ENCODE results near the gene SHANK3. TPM values are rescaled to one million over a fixed set of nuclear protein-coding genes. Genes with fewer than 3 reads are reported as not detected.

Gene SHANK3
- total and polyA plus RNA-seq, 3 donors from 2014 or later, result 6.3 to 16.0 (median 11.4) TPM

- H3K9me3 ChIP-seq, result no peaks in the 10 kb centered on the region
- no peak overlapping the region for H3K27ac ChIP-seq
- H3K4me3 ChIP-seq, result no peak overlapping the region
- WGBS, 2 donors, result 85 to 86% methylated on average over 35 to 37 of the region's 37 CpGs
- no peaks in the 10 kb centered on the region for H3K36me3 ChIP-seq (ENCODE audit: low read depth, missing control alignments)
- H3K27me3 ChIP-seq, result no peaks in the 10 kb centered on the region
- no peaks in the 10 kb centered on the region for H3K4me1 ChIP-seq
- TF ChIP-seq POLR2A (IDR thresholded peaks at IDR 0.05), result no peak
- TF ChIP-seq, protein P1, sequence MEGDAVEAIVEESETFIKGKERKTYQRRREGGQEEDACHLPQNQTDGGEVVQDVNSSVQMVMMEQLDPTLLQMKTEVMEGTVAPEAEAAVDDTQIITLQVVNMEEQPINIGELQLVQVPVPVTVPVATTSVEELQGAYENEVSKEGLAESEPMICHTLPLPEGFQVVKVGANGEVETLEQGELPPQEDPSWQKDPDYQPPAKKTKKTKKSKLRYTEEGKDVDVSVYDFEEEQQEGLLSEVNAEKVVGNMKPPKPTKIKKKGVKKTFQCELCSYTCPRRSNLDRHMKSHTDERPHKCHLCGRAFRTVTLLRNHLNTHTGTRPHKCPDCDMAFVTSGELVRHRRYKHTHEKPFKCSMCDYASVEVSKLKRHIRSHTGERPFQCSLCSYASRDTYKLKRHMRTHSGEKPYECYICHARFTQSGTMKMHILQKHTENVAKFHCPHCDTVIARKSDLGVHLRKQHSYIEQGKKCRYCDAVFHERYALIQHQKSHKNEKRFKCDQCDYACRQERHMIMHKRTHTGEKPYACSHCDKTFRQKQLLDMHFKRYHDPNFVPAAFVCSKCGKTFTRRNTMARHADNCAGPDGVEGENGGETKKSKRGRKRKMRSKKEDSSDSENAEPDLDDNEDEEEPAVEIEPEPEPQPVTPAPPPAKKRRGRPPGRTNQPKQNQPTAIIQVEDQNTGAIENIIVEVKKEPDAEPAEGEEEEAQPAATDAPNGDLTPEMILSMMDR (IDR thresholded peaks at IDR 0.05), result no peak
- DNase-seq, result no peak
- intact Hi-C loops (cut with DNase I; ENCODE audit: low total_unique reads), result no loop called here
Observed at GRCh38 chr22:50704510-50705218, 32.0 kb downstream of the SHANK3 start.

DNA sequence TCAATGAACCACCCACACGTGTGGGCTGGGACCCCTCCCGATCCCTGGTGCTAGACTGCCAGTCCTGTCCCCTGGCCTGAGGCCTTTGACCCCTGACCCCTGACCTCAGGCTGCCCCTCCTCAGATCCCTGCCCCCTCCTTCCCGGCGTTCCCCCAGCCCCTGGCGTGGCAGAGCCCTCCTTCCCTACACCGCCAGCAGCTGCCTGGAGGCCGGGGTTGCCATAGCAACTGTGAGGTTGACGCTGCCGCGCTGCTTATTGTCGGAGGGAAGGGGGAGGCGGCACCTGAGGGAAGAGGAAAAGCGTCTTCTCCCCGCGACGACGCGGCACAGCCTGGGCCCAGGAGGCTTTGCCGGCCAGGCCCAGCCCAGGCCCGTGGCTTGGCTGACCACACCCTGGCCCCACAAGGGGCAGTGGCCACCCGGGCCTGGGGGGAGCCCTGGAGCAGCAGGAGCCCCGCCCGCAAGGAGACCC lies 32.6 kb downstream of the SHANK3 start:
- no peak for TF ChIP-seq POLR2A (IDR thresholded peaks at IDR 0.05)
- TF ChIP-seq, protein P1 (IDR thresholded peaks at IDR 0.05), result no peak
- WGBS, 2 donors, result 45 to 54% methylated on average over 11 to 22 of the region's 23 CpGs
- no peak overlapping the region for H3K4me3 ChIP-seq
- no peak overlapping the region for H3K27ac ChIP-seq
- H3K27me3 ChIP-seq, result no peaks in the 10 kb centered on the region
- H3K9me3 ChIP-seq, result no peaks in the 10 kb centered on the region
- H3K36me3 ChIP-seq (ENCODE audit: low read depth, missing control alignments), result no peaks in the 10 kb centered on the region
- DNase-seq, result peak; percentile 66
- no peaks in the 10 kb centered on the region for H3K4me1 ChIP-seq
- intact Hi-C loops (cut with DNase I; ENCODE audit: low total_unique reads), result no loop called here

- Histone ChIP-seq H3K36me3 (ENCODE audit: low read depth, missing control alignments) (no peaks in the 10 kb centered on the region), H3K27ac (no peak overlapping the region), H3K4me1 (no peaks in the 10 kb centered on the region), H3K9me3 (no peaks in the 10 kb centered on the region), H3K27me3 (no peaks in the 10 kb centered on the region), H3K4me3 (no peak overlapping the region)
- DNase-seq, result no peak
- WGBS, 2 donors, result 91 to 96% methylated on average over 10 to 27 of the region's 27 CpGs
- TF ChIP-seq POLR2A (IDR thresholded peaks at IDR 0.05), result no peak
- TF ChIP-seq, protein P1 (IDR thresholded peaks at IDR 0.05), result no peak
- intact Hi-C loops (cut with DNase I; ENCODE audit: low total_unique reads), result no loop called here
Observed at GRCh38 chr22:50705851-50706351, 33.3 kb downstream of the SHANK3 start.

DNA sequence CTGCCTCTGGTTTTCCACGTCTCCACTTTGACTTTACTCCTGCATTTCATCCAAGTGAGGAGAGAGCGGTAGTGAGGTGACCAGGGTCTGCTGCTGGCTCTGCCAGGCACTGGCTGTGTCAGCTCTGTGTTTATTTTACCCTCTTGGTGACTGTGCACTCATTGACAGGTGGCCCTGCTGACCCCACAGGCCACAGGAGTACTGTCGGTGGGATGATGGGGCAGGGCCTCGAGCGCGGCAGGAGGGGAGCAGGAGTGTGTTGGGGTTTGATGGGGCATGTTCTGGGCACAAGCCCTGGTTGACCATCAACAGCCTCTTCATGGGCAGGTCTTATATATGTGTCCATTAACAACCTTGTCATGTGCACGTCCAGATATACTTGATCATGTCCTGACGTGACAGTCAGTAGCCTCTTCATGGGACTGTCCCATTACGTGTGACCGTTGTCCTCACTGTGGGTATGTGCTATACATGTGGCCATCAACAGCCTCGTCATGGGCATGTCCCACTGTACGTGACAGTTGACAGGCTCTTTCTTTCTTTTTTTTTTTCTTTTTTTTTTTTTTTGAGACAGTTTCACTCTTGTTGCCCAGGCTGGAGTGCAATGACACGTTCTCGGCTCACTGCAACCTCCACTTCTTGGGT lies 34.0 kb downstream of the SHANK3 start:
- intact Hi-C loops (cut with DNase I; ENCODE audit: low total_unique reads), result no loop called here
- H3K9me3 ChIP-seq, result no peaks in the 10 kb centered on the region
- H3K36me3 ChIP-seq (ENCODE audit: low read depth, missing control alignments), result no peaks in the 10 kb centered on the region
- H3K4me1 ChIP-seq, result no peaks in the 10 kb centered on the region
- no peak overlapping the region for H3K4me3 ChIP-seq
- no peak for DNase-seq
- no peaks in the 10 kb centered on the region for H3K27me3 ChIP-seq
- WGBS, 2 donors, result 90 to 97% methylated on average over 14 of the region's 14 CpGs
- TF ChIP-seq POLR2A (IDR thresholded peaks at IDR 0.05), result no peak
- TF ChIP-seq, protein P1 (IDR thresholded peaks at IDR 0.05), result no peak
- H3K27ac ChIP-seq, result no peak overlapping the region
